ENCODE results near the gene SCGB2A2.

Gene SCGB2A2

DNA sequence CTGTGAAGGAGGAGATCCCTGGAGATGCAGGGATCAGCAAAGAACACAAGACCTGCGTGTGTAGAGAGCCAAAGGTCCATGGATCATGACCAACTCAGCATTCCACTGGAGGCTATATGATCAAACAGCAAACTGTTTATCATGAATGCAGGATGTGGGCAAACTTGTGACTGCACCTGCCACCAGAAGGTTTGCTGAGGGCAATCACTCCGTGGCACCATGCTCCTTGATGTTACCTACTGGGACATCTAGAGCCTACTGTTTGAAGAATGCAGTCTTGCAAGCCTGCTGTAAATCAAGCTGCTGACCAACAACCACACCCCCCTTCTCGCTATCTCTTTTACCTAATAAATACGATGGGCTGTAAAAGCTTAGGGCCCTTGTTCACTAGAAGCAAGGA, 18.3 kb upstream of the SCGB2A2 start:
- TF ChIP-seq CTCF (IDR thresholded peaks at IDR 0.05; ENCODE audit: poor library complexity, severe bottlenecking), result no peak
- no peak overlapping the region for H3K4me3 ChIP-seq (ENCODE audit: severe bottlenecking)
- H3K9me3 ChIP-seq (ENCODE audit: severe bottlenecking), result peaks cover 6% of the 10 kb centered on the region
- DNase-seq (ENCODE audit: low spot score) (no peak), ATAC-seq (ENCODE audit: low read depth) (no peak)
- no peaks in the 10 kb centered on the region for H3K36me3 ChIP-seq (ENCODE audit: low read depth)
- no peaks in the 10 kb centered on the region for H3K4me1 ChIP-seq (ENCODE audit: insufficient read depth, poor library complexity, severe bottlenecking)
- no peaks in the 10 kb centered on the region for H3K27me3 ChIP-seq (ENCODE audit: insufficient read depth, poor library complexity, severe bottlenecking)
- H3K27ac ChIP-seq (ENCODE audit: poor library complexity, severe bottlenecking), result no peak overlapping the region

GRCh38 chr11:62253999-62254542, 15.9 kb upstream of the SCGB2A2 start:
- DNase-seq (ENCODE audit: low spot score) (no peak), ATAC-seq (ENCODE audit: low read depth) (no peak)
- no peak for TF ChIP-seq CTCF (IDR thresholded peaks at IDR 0.05; ENCODE audit: poor library complexity, severe bottlenecking)
- no peak overlapping the region for H3K4me3 ChIP-seq (ENCODE audit: severe bottlenecking)
- no peaks in the 10 kb centered on the region for H3K36me3 ChIP-seq (ENCODE audit: low read depth)
- peaks cover 6% of the 10 kb centered on the region for H3K9me3 ChIP-seq (ENCODE audit: severe bottlenecking)
- H3K27me3 ChIP-seq (ENCODE audit: insufficient read depth, poor library complexity, severe bottlenecking), result no peaks in the 10 kb centered on the region
- no peaks in the 10 kb centered on the region for H3K4me1 ChIP-seq (ENCODE audit: insufficient read depth, poor library complexity, severe bottlenecking)
- no peak overlapping the region for H3K27ac ChIP-seq (ENCODE audit: poor library complexity, severe bottlenecking)

GRCh38 chr11:62256281-62256680, 13.7 kb upstream of the SCGB2A2 start:
- no peak for TF ChIP-seq CTCF (IDR thresholded peaks at IDR 0.05; ENCODE audit: poor library complexity, severe bottlenecking)
- Histone ChIP-seq H3K4me1 (ENCODE audit: insufficient read depth, poor library complexity, severe bottlenecking) (no peaks in the 10 kb centered on the region), H3K27me3 (ENCODE audit: insufficient read depth, poor library complexity, severe bottlenecking) (no peaks in the 10 kb centered on the region), H3K36me3 (ENCODE audit: low read depth) (no peaks in the 10 kb centered on the region), H3K4me3 (ENCODE audit: severe bottlenecking) (no peak overlapping the region), H3K9me3 (ENCODE audit: severe bottlenecking) (peaks cover 6% of the 10 kb centered on the region), H3K27ac (ENCODE audit: poor library complexity, severe bottlenecking) (no peak overlapping the region)
- no peak for DNase-seq (ENCODE audit: low spot score)
- ATAC-seq (ENCODE audit: low read depth), result no peak

DNA sequence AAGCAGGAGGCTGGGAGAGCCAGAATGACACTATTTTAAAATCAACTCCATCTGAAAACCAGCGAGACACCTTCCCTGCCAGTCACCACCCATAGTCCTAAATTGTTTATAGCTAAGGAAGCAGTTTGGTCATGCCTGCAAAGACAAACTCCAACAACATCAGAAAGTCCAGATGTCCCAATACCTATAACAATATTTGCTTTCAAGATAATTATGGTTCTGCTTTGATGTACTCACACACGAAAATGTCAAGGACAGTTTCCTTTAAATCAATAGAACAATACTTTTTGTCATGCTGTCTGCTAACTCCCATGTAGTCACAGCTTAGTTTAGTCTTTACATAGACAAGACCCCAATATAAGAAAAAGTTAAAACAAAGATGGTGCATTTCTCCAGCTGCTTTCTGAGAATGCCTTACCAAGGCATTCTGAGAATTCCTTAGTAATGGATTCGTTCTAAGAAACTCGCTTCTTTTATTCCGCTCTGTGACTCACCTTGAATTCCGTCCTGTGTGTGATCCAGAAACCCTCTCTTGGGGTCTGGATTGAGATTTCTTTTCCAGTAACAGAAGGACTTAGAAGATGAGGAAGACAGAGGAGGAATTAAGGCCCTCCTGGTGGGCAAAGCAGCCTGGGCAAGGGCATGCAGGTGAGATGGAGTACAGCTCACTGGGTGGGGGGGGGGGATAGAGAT, 9.6 kb upstream of the SCGB2A2 start:
- H3K4me3 ChIP-seq (ENCODE audit: severe bottlenecking), result no peak overlapping the region
- ATAC-seq (ENCODE audit: low read depth), result no peak
- H3K9me3 ChIP-seq (ENCODE audit: severe bottlenecking), result no peaks in the 10 kb centered on the region
- TF ChIP-seq CTCF (IDR thresholded peaks at IDR 0.05; ENCODE audit: poor library complexity, severe bottlenecking), result no peak
- H3K27me3 ChIP-seq (ENCODE audit: insufficient read depth, poor library complexity, severe bottlenecking), result no peaks in the 10 kb centered on the region
- H3K36me3 ChIP-seq (ENCODE audit: low read depth), result no peaks in the 10 kb centered on the region
- no peak overlapping the region for H3K27ac ChIP-seq (ENCODE audit: poor library complexity, severe bottlenecking)
- DNase-seq (ENCODE audit: low spot score), result no peak
- H3K4me1 ChIP-seq (ENCODE audit: insufficient read depth, poor library complexity, severe bottlenecking), result no peaks in the 10 kb centered on the region

DNA sequence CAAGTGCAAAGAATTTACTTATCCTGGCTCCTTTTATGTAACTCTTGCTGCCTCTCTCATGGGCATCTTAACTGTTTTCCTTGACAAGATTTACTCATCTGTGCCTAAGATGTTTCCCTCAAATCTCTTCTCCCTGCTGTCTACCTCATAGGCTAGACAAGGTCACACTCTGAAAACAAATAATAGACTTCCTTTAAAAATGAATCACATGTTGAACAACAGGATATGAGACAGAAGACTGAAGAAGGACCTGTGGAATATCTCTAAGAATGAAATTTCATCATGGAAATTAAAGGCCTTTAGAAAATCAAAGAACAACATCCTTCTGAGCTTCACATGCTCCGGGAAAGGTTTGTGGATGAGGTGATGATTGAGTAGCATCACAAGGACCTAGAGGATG, 6.0 kb upstream of the SCGB2A2 start:
- Histone ChIP-seq H3K4me3 (ENCODE audit: severe bottlenecking) (no peak overlapping the region), H3K27ac (ENCODE audit: poor library complexity, severe bottlenecking) (no peak overlapping the region), H3K36me3 (ENCODE audit: low read depth) (no peaks in the 10 kb centered on the region), H3K4me1 (ENCODE audit: insufficient read depth, poor library complexity, severe bottlenecking) (no peaks in the 10 kb centered on the region), H3K9me3 (ENCODE audit: severe bottlenecking) (no peaks in the 10 kb centered on the region), H3K27me3 (ENCODE audit: insufficient read depth, poor library complexity, severe bottlenecking) (no peaks in the 10 kb centered on the region)
- peak; percentile 40; the same call in 1 of the 3 replicates for ATAC-seq (ENCODE audit: low read depth)
- no peak for TF ChIP-seq CTCF (IDR thresholded peaks at IDR 0.05; ENCODE audit: poor library complexity, severe bottlenecking)
- DNase-seq (ENCODE audit: low spot score), result no peak

Measured in RWPE2 (cell line).